CD4-positive, alpha-beta T cell (primary cell): ENCODE data around the gene MIDN. TPM values are rescaled to one million over a fixed set of nuclear protein-coding genes. Genes with fewer than 3 reads are reported as not detected.

Experiments used
- ATAC-seq: fragments of 200-7000 bp; cut with Tn5 transposase; one replicate; pipeline ENCODE4 v1.10.0; 2022; ENCODE audit warnings: mild to moderate bottlenecking; ENCODE audit not compliant: poor library complexity
- CTCF ChIA-PET: fragments of 350-600 bp; sonication (Branson Sonifier 250); formaldehyde crosslinking; loops from one replicate; lab custom pipeline; 2021; ENCODE audit warnings: antibody characterized with exemption, inconsistent platforms; lab: Charles Lee
- POLR2A ChIA-PET: fragments of 350-600 bp; sonication (Branson Sonifier 250); formaldehyde crosslinking; loops from one replicate; lab custom pipeline; 2021; ENCODE audit warnings: antibody characterized with exemption, inconsistent platforms; lab: Charles Lee
- DNase-seq, 14 experiments: peaks; one replicate each; pipeline ENCODE4 v3.0.0-alpha.2; 2013 to 2020; ENCODE audit warnings: mixed read lengths in 2 of 14
- H3K27ac ChIP-seq, 2 donors: one replicate each; pipeline versions ENCODE4 v1.5.1 to v1.7.0; 2013; ENCODE audit warnings: low read length in 2 of 2, low read depth in 1 of 2, mild to moderate bottlenecking in 1 of 2
- H3K27me3 ChIP-seq, 2 experiments: 1 replicate in 1 of 2; 2 replicates in 1 of 2; pipeline versions ENCODE4 v1.6.1 to v1.7.0; 2013; ENCODE audit warnings: low read length in 2 of 2, control low read depth in 1 of 2, mild to moderate bottlenecking in 1 of 2, moderate library complexity in 1 of 2; ENCODE audit not compliant: insufficient read depth in 2 of 2, control insufficient read depth in 1 of 2
- H3K36me3 ChIP-seq: one replicate; pipeline ENCODE4 v1.6.1; 2013; ENCODE audit warnings: low read length, control low read depth; ENCODE audit not compliant: insufficient read depth
- H3K4me1 ChIP-seq: one replicate; pipeline ENCODE4 v1.6.1; 2013; ENCODE audit warnings: low read length, control low read depth; ENCODE audit not compliant: insufficient read depth
- H3K4me3 ChIP-seq: one replicate; pipeline ENCODE4 v1.5.1; 2013; ENCODE audit warnings: mild to moderate bottlenecking, low read length, moderate library complexity
- H3K9me3 ChIP-seq, 2 experiments: 1 replicate in 1 of 2; 2 replicates in 1 of 2; pipeline versions ENCODE4 v1.6.1 to v1.7.0; 2013; ENCODE audit warnings: low read length in 2 of 2, mild to moderate bottlenecking in 2 of 2, control low read depth in 1 of 2, moderate library complexity in 1 of 2; ENCODE audit not compliant: control insufficient read depth in 1 of 2, insufficient read depth in 1 of 2
- H3K27ac Mint-ChIP-seq: one replicate; pipeline ENCODE4 v1.8.0; 2020; ENCODE audit warnings: mixed read lengths
- H3K27me3 Mint-ChIP-seq: one replicate; pipeline ENCODE4 v1.8.0; 2021; ENCODE audit warnings: mixed read lengths
- H3K36me3 Mint-ChIP-seq: one replicate; pipeline ENCODE4 v1.8.0; 2021; ENCODE audit warnings: low read depth, mixed read lengths
- H3K4me1 Mint-ChIP-seq: one replicate; pipeline ENCODE4 v1.8.0; 2021; ENCODE audit warnings: low read depth, mixed read lengths
- H3K4me3 Mint-ChIP-seq: one replicate; pipeline ENCODE4 v1.8.0; 2020; ENCODE audit warnings: mild to moderate bottlenecking, mixed read lengths
- H3K9me3 Mint-ChIP-seq: one replicate; pipeline ENCODE4 v1.8.0; 2020; ENCODE audit warnings: mixed read lengths
- intact Hi-C, 2 experiments: fragments of 100-400 bp; cut with DNase I in 1 of 2; cut with micrococcal nuclease in 1 of 2; formaldehyde crosslinking; loops; one replicate each; pipeline versions ENCODE4 v1.15.1 to v1.9.0; 2023 to 2025; cut with DNase I, micrococcal nuclease
- total RNA-seq, 174 experiments: library from RNA in 2 of 174; stranded (reverse) in 2 of 174; gene quantifications; one replicate each; pipeline ENCODE4 v1.2.3 and lab custom pipeline; 2021 to 2026
- TF ChIP-seq, protein P1 (sequence below): fragments of 200-600 bp; IDR thresholded peaks from one replicate; pipeline ENCODE4 v1.8.0; 2022; ENCODE audit warnings: antibody characterized with exemption, mild to moderate bottlenecking

MIDN gene
- total RNA-seq, 2 experiments from 2014 or later, result 214 to 228 TPM

DNA sequence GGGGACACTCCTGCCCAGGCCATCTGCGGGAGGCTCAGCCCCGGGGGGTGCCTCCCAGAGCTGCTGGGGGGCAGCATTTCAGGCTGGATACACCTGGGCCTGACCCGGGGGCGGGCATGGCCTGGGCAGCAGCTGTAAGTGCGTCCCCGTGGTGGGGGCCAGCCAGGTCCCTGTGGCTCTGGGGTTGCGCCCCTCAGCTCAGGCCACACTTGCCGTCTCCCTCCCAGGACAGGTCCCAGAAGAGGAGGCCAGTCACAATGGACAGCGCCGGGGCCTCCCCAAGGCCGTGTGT lies 22.2 kb upstream of the MIDN start:
- Histone ChIP-seq H3K4me1 (no peaks in the 10 kb centered on the region), H3K27me3 (no peaks in the 10 kb centered on the region), H3K27ac (no peak overlapping the region), H3K36me3 (peaks cover 34% of the 10 kb centered on the region), H3K4me3 (no peak overlapping the region), H3K9me3 (peaks cover 0 to 5% of the 10 kb centered on the region in 2 experiments)
- POLR2A ChIA-PET, result interaction anchor here (1.3 kb wide), 1 partner anchor 43 kb away, joined by 4 read pairs; the partner anchor contains the start of gene CIRBP
- Mint-ChIP-seq H3K9me3 (no peaks in the 10 kb centered on the region), H3K4me3 (no peak overlapping the region), H3K27ac (no peak overlapping the region), H3K27me3 (no peaks in the 10 kb centered on the region), H3K36me3 (peaks cover 7% of the 10 kb centered on the region), H3K4me1 (no peaks in the 10 kb centered on the region)
- ATAC-seq (no peak), DNase-seq (no peak)
- CTCF ChIA-PET, result no interaction called here
- TF ChIP-seq, protein P1, sequence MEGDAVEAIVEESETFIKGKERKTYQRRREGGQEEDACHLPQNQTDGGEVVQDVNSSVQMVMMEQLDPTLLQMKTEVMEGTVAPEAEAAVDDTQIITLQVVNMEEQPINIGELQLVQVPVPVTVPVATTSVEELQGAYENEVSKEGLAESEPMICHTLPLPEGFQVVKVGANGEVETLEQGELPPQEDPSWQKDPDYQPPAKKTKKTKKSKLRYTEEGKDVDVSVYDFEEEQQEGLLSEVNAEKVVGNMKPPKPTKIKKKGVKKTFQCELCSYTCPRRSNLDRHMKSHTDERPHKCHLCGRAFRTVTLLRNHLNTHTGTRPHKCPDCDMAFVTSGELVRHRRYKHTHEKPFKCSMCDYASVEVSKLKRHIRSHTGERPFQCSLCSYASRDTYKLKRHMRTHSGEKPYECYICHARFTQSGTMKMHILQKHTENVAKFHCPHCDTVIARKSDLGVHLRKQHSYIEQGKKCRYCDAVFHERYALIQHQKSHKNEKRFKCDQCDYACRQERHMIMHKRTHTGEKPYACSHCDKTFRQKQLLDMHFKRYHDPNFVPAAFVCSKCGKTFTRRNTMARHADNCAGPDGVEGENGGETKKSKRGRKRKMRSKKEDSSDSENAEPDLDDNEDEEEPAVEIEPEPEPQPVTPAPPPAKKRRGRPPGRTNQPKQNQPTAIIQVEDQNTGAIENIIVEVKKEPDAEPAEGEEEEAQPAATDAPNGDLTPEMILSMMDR, result no peak
- intact Hi-C loops, result no loop called here

DNA sequence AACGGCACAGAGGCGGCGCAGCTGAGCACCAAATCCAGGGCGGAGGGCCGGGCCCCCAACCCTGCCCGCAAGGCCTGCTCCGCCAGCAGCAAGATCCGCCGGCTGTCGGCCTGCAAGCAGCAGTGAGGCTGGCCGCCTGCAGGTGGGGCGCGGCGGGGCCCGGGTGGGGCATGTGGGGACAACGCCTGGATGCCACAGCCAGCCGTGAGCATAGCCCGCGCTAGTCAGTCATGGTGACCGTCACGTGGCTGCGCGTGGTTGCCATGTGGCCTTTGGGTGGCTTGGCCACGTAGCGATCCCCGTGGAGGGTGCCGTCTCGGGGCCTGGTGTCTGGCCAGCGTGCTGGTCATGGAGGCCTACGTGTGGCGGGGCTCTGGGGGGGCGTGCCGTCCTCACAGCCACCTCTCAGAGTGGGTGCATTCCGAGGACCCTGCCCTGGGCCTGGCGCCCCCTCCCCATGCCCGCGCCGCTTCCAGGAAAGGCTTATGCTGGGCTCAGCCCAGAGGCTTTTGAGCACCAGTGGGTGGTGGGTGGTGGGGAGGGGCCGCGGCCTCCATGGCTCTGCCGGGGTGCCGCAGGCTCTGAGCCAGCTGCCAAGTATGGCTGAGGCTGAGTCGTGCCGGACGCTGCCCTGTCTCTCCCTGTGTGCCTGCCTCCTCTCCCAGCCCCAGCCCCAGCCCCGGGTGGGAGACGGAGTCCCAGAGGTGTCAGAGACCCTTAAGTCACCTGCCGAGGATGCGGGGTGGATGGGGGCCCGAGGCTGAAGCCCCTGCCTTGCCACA lies 21.7 kb upstream of the MIDN start:
- Histone ChIP-seq H3K4me3 (no peak overlapping the region), H3K9me3 (peaks cover 0 to 5% of the 10 kb centered on the region in 2 experiments), H3K27ac (no peak overlapping the region), H3K4me1 (no peaks in the 10 kb centered on the region), H3K27me3 (no peaks in the 10 kb centered on the region), H3K36me3 (peaks cover 30% of the 10 kb centered on the region)
- intact Hi-C loops, result no loop called here
- ATAC-seq, result no peak
- no peak for DNase-seq
- TF ChIP-seq, protein P1, result no peak
- Mint-ChIP-seq H3K4me3 (no peak overlapping the region), H3K27me3 (no peaks in the 10 kb centered on the region), H3K27ac (no peak overlapping the region), H3K4me1 (no peaks in the 10 kb centered on the region), H3K36me3 (peaks cover 7% of the 10 kb centered on the region), H3K9me3 (no peaks in the 10 kb centered on the region)
- ChIA-PET CTCF (no interaction called here), POLR2A (no interaction called here)

DNA sequence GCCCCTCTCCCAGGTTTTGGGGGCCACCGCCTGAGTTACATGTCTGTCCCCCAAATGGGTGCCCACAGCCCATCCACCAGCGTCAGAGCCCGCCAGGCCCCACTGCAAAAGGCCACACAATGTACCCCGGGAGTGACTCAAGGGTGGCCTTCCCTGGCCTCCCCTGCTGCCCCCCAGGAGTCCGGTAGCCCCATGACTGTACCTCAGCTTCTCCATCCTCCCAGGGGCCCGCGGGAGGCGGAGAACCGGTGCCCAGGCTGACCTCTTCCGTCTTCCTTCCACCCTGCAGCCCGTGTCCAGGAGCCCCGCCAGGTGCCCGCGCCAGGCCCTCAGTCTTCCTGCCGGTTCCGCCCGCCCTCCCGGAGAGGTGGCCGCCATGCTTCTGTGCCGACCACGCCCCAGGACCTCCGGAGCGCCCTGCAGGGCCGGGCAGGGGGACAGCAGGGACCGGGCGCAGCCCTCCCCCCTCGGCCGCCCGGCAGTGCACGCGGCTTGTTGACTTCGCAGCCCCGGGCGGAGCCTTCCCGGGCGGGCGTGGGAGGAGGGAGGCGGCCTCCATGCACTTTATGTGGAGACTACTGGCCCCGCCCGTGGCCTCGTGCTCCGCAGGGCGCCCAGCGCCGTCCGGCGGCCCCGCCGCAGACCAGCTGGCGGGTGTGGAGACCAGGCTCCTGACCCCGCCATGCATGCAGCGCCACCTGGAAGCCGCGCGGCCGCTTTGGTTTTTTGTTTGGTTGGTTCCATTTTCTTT lies 20.9 kb upstream of the MIDN start:
- Histone ChIP-seq H3K27me3 (no peaks in the 10 kb centered on the region), H3K4me1 (no peaks in the 10 kb centered on the region), H3K36me3 (peaks cover 24% of the 10 kb centered on the region), H3K27ac (no peak overlapping the region), H3K4me3 (no peak overlapping the region), H3K9me3 (peaks cover 0 to 5% of the 10 kb centered on the region in 2 experiments)
- Mint-ChIP-seq H3K36me3 (peaks cover 7% of the 10 kb centered on the region), H3K27ac (no peak overlapping the region), H3K4me1 (no peaks in the 10 kb centered on the region), H3K27me3 (no peaks in the 10 kb centered on the region), H3K4me3 (no peak overlapping the region), H3K9me3 (no peaks in the 10 kb centered on the region)
- ChIA-PET CTCF (no interaction called here), POLR2A (no interaction called here)
- no peak for ATAC-seq
- no peak for DNase-seq
- TF ChIP-seq, protein P1, result no peak
- intact Hi-C loops, result no loop called here
